ENCODE measurements around the gene DENND6B. TPM values are rescaled to one million over a fixed set of nuclear protein-coding genes. Genes with fewer than 3 reads are reported as not detected.

Gene DENND6B
- total and polyA plus RNA-seq, 2 donors (not counting 1 experiment from before 2014, with no cell fraction given): 2.8 to 10.3 TPM

DNA sequence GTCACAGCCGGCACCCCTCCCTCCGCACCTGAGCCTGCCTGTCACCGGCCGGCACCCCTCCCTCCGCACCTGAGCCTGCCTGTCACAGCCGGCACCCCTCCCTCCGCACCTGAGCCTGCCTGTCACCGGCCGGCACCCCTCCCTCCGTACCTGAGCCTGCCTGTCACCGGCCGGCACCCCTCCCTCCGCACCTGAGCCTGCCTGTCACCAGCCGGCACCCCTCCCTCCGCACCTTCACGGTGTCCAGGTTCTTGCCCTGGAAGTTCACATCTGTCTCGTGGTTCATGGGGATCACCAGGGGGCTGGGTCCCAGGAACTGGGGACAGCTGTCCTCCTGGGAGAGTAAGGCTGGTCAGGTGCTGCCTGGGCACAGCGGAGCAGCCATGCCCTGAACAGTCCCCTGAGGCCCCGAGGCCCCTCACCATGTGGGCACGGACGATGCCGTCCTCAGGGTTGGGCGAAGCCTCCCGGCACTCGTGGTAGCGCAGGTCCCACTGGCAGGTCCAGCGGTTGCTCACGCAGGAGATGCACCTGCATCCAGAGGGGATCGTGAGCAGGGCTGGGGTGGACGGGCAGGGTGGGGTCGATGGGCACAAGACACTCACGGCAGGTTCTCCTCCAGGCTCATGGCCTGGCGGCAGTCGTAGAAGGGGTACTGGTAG, 41.1 kb downstream of the DENND6B start:
- POLR2A ChIA-PET: no interaction called here
- TF ChIP-seq, protein P1, sequence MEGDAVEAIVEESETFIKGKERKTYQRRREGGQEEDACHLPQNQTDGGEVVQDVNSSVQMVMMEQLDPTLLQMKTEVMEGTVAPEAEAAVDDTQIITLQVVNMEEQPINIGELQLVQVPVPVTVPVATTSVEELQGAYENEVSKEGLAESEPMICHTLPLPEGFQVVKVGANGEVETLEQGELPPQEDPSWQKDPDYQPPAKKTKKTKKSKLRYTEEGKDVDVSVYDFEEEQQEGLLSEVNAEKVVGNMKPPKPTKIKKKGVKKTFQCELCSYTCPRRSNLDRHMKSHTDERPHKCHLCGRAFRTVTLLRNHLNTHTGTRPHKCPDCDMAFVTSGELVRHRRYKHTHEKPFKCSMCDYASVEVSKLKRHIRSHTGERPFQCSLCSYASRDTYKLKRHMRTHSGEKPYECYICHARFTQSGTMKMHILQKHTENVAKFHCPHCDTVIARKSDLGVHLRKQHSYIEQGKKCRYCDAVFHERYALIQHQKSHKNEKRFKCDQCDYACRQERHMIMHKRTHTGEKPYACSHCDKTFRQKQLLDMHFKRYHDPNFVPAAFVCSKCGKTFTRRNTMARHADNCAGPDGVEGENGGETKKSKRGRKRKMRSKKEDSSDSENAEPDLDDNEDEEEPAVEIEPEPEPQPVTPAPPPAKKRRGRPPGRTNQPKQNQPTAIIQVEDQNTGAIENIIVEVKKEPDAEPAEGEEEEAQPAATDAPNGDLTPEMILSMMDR (IDR thresholded peaks at IDR 0.05): no peak
- no peak for TF ChIP-seq EZH2 (IDR thresholded peaks at IDR 0.05; ENCODE audit: borderline replicate concordance, insufficient read depth, low read depth, low read length, poor library complexity, severe bottlenecking)
- WGBS (ENCODE audit: insufficient coverage): 97% methylated on average over 28 of the region's 34 CpGs
- H3K4me1 ChIP-seq (ENCODE audit: control insufficient read depth in 2 of 2, insufficient read depth in 2 of 2, low read length in 2 of 2): peaks cover 0 to 4% of the 10 kb centered on the region in 2 donors
- CTCF ChIA-PET: no interaction called here
- H3K27ac Mint-ChIP-seq: peak overlapping the region; percentile 20
- no peak overlapping the region for H3K4me2 ChIP-seq (replicated peaks; ENCODE audit: low read depth, low read length, poor library complexity, severe bottlenecking)
- no peaks in the 10 kb centered on the region for H3K4me1 Mint-ChIP-seq
- intact Hi-C loops (cut with micrococcal nuclease): no loop called here
- no peaks in the 10 kb centered on the region for H3K36me3 ChIP-seq (replicated peaks in 1 of 2; ENCODE audit: control extremely low read depth in 1 of 2, control insufficient read depth in 1 of 2, extremely low read depth in 1 of 2, insufficient read depth in 2 of 2, low read length in 1 of 2)
- no peaks in the 10 kb centered on the region for H3K9me3 Mint-ChIP-seq (ENCODE audit: insufficient read depth)
- H2AFZ ChIP-seq (ENCODE audit: insufficient read depth, low read depth, low read length, poor library complexity, severe bottlenecking): no peak overlapping the region
- peaks cover 0 to 5% (median 2%) of the 10 kb centered on the region in 4 experiments for H3K27me3 ChIP-seq (replicated peaks in 1 of 4; ENCODE audit: control extremely low read depth in 1 of 4, control insufficient read depth in 3 of 4, insufficient read depth in 4 of 4, low read length in 3 of 4)
- no peak overlapping the region for H3K27ac ChIP-seq (ENCODE audit: low read length in 2 of 2)
- H3K4me3 Mint-ChIP-seq: no peak overlapping the region
- H3K4me3 ChIP-seq (ENCODE audit: control extremely low read depth in 1 of 5, extremely low read depth in 1 of 5, insufficient read depth in 1 of 5, low read depth in 2 of 5, low read length in 4 of 5): no peak overlapping the region
- DNase-seq: no peak
- ATAC-seq (ENCODE audit: low read depth): no peak
- H3K79me2 ChIP-seq (ENCODE audit: control insufficient read depth, insufficient read depth, low read length): no peaks in the 10 kb centered on the region
- H3K9ac ChIP-seq (ENCODE audit: low read length): no peak overlapping the region
- H4K20me1 ChIP-seq (ENCODE audit: control insufficient read depth, insufficient read depth, low read length, poor library complexity, severe bottlenecking): no peaks in the 10 kb centered on the region
- H3K9me3 ChIP-seq (ENCODE audit: control extremely low read depth in 1 of 3, control insufficient read depth in 2 of 3, insufficient read depth in 1 of 3, low read length in 2 of 3): peaks cover 0 to 4% (median 0%) of the 10 kb centered on the region in 3 donors
- H3K27me3 Mint-ChIP-seq: no peaks in the 10 kb centered on the region

DNA sequence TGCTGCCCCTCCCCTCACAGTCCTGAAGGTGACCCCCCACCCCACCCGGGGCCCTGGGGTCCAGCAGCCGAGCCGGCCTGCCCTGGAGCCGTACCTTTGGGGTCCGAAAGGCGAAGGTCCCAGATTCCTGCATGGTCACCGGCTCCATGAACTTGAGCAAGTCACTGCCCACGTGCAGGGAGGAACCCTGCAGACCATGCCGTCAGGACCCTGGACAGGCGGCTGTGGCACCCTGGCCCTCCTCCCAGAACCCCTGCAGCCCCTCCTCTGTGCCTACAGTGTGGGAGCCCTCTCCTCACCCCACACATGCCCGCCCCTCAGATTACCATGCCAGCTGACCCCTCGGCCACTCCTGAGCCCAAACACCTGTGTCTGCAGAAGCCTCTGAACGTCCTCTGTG, 42.3 kb downstream of the DENND6B start:
- no peak overlapping the region for H3K27ac Mint-ChIP-seq
- H3K9me3 Mint-ChIP-seq (ENCODE audit: insufficient read depth): no peaks in the 10 kb centered on the region
- no peak overlapping the region for H3K27ac ChIP-seq (ENCODE audit: low read length in 2 of 2)
- peaks cover 0 to 4% (median 0%) of the 10 kb centered on the region in 3 donors for H3K9me3 ChIP-seq (ENCODE audit: control extremely low read depth in 1 of 3, control insufficient read depth in 2 of 3, insufficient read depth in 1 of 3, low read length in 2 of 3)
- no peak overlapping the region for H3K9ac ChIP-seq (ENCODE audit: low read length)
- no peak overlapping the region for H2AFZ ChIP-seq (ENCODE audit: insufficient read depth, low read depth, low read length, poor library complexity, severe bottlenecking)
- 95% methylated on average over 13 of the region's 13 CpGs for WGBS (ENCODE audit: insufficient coverage)
- intact Hi-C loops (cut with micrococcal nuclease): no loop called here
- no peak overlapping the region for H3K4me3 Mint-ChIP-seq
- H3K4me3 ChIP-seq (ENCODE audit: control extremely low read depth in 1 of 5, extremely low read depth in 1 of 5, insufficient read depth in 1 of 5, low read depth in 2 of 5, low read length in 4 of 5): no peak overlapping the region
- H3K79me2 ChIP-seq (ENCODE audit: control insufficient read depth, insufficient read depth, low read length): no peaks in the 10 kb centered on the region
- no peaks in the 10 kb centered on the region for H3K4me1 ChIP-seq (ENCODE audit: control insufficient read depth in 2 of 2, insufficient read depth in 2 of 2, low read length in 2 of 2)
- ChIA-PET CTCF (no interaction called here), POLR2A (no interaction called here)
- H3K36me3 ChIP-seq (replicated peaks in 1 of 2; ENCODE audit: control extremely low read depth in 1 of 2, control insufficient read depth in 1 of 2, extremely low read depth in 1 of 2, insufficient read depth in 2 of 2, low read length in 1 of 2): no peaks in the 10 kb centered on the region
- DNase-seq: no peak
- no peaks in the 10 kb centered on the region for H4K20me1 ChIP-seq (ENCODE audit: control insufficient read depth, insufficient read depth, low read length, poor library complexity, severe bottlenecking)
- no peaks in the 10 kb centered on the region for H3K4me1 Mint-ChIP-seq
- TF ChIP-seq, protein P1 (IDR thresholded peaks at IDR 0.05): no peak
- no peak for TF ChIP-seq EZH2 (IDR thresholded peaks at IDR 0.05; ENCODE audit: borderline replicate concordance, insufficient read depth, low read depth, low read length, poor library complexity, severe bottlenecking)
- no peaks in the 10 kb centered on the region for H3K27me3 Mint-ChIP-seq
- no peaks in the 10 kb centered on the region for H3K27me3 ChIP-seq (replicated peaks in 1 of 4; ENCODE audit: control extremely low read depth in 1 of 4, control insufficient read depth in 3 of 4, insufficient read depth in 4 of 4, low read length in 3 of 4)
- H3K4me2 ChIP-seq (replicated peaks; ENCODE audit: low read depth, low read length, poor library complexity, severe bottlenecking): no peak overlapping the region
- no peak for ATAC-seq (ENCODE audit: low read depth)
